Measurements from ENCODE around the gene TAS2R14. TPM values are rescaled to one million over a fixed set of nuclear protein-coding genes. Genes with fewer than 3 reads are reported as not detected.

TAS2R14 gene
- polyA plus RNA-seq, 2 of the 4 experiments (the other 2 are of a cell fraction), result 0.80 to 4.1 TPM

DNA sequence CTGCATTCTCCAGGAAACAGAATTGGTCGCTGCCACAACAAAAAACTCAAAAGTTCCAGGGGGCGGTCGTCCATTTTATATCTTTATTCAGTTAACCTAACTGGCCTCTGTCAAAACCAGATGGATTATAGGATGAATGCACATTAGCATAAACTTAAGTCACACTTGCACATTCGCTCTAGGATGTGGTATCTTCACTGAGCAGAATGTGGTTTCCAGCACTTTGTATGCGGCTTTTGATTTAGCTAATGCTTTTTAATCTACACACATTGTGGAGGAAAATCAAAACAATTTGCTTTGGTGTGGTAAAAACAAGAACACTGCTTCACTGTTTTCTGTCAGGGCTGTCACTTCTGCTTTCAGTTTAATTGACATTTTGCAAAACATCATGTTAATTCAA, 43.2 kb upstream of the TAS2R14 start (continued):
- TF ChIP-seq ELK1 (IDR thresholded peaks at IDR 0.05; ENCODE audit: low read depth, low read length) (no peak), ZSCAN20 (CRISPR knock-in tag; IDR thresholded peaks at IDR 0.05) (no peak), RNF2 (IDR thresholded peaks at IDR 0.05; ENCODE audit: borderline replicate concordance, low read depth) (no peak), SMC3 (IDR thresholded peaks at IDR 0.05) (no peak)

GRCh38 chr12:10974965-10975364, 35.9 kb upstream of the TAS2R14 start:
- no peak for FAIRE-seq
- Histone ChIP-seq H3K27ac (no peak overlapping the region), H3K9me3 (no peaks in the 10 kb centered on the region), H3K4me1 (no peaks in the 10 kb centered on the region), H3K4me2 (no peak overlapping the region), H3K4me3 (no peak overlapping the region)
- no peak for DNase-seq (ENCODE audit: low read depth in 1 of 2, low spot score in 1 of 2)
- ChIA-PET CTCF (interaction anchor here (0.9 kb wide), 1 partner anchor 11 kb away, joined by 3 read pairs; no protein-coding TSS in a partner anchor), POLR2A (no interaction called here)
- WGBS (ENCODE audit: missing lambda C conversion rate), result 86% methylated on average over 3 of the region's 3 CpGs
- ATAC-seq, result no peak
- TF ChIP-seq PBX3 (IDR thresholded peaks at IDR 0.05) (no peak), MAX (IDR thresholded peaks at IDR 0.05) (no peak), MAFK (IDR thresholded peaks at IDR 0.05; ENCODE audit: partially characterized antibody) (no peak), ZSCAN20 (CRISPR knock-in tag; IDR thresholded peaks at IDR 0.05) (no peak), REST (IDR thresholded peaks at IDR 0.05) (no peak), CHD4 (IDR thresholded peaks at IDR 0.05; ENCODE audit: borderline replicate concordance) (no peak), NR3C1 (IDR thresholded peaks at IDR 0.05) (no peak), FOXS1 (CRISPR knock-in tag; IDR thresholded peaks at IDR 0.05) (no peak), EP300 (IDR thresholded peaks at IDR 0.05) (no peak), JUNB (IDR thresholded peaks at IDR 0.05) (no peak), RARB (CRISPR knock-in tag; IDR thresholded peaks at IDR 0.05) (no peak), ZC3H11A (IDR thresholded peaks at IDR 0.05) (no peak), CHD2 (IDR thresholded peaks at IDR 0.05; ENCODE audit: low read length, partially characterized antibody) (no peak), CEBPB (IDR thresholded peaks at IDR 0.05) (no peak), ESRRA (IDR thresholded peaks at IDR 0.05; ENCODE audit: borderline replicate concordance, low read length) (no peak)
- TF ChIP-seq, protein P1, sequence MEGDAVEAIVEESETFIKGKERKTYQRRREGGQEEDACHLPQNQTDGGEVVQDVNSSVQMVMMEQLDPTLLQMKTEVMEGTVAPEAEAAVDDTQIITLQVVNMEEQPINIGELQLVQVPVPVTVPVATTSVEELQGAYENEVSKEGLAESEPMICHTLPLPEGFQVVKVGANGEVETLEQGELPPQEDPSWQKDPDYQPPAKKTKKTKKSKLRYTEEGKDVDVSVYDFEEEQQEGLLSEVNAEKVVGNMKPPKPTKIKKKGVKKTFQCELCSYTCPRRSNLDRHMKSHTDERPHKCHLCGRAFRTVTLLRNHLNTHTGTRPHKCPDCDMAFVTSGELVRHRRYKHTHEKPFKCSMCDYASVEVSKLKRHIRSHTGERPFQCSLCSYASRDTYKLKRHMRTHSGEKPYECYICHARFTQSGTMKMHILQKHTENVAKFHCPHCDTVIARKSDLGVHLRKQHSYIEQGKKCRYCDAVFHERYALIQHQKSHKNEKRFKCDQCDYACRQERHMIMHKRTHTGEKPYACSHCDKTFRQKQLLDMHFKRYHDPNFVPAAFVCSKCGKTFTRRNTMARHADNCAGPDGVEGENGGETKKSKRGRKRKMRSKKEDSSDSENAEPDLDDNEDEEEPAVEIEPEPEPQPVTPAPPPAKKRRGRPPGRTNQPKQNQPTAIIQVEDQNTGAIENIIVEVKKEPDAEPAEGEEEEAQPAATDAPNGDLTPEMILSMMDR (IDR thresholded peaks at IDR 0.05), result no peak
- TF ChIP-seq, protein P2, sequence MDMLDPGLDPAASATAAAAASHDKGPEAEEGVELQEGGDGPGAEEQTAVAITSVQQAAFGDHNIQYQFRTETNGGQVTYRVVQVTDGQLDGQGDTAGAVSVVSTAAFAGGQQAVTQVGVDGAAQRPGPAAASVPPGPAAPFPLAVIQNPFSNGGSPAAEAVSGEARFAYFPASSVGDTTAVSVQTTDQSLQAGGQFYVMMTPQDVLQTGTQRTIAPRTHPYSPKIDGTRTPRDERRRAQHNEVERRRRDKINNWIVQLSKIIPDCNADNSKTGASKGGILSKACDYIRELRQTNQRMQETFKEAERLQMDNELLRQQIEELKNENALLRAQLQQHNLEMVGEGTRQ (IDR thresholded peaks at IDR 0.05), result no peak

Measured in A549 (cell line).